ENCODE results near the gene FAM170B. TPM values are rescaled to one million over a fixed set of nuclear protein-coding genes. Genes with fewer than 3 reads are reported as not detected.

Gene FAM170B
- total RNA-seq, 1 donor from 2014 or later, result not detected

DNA sequence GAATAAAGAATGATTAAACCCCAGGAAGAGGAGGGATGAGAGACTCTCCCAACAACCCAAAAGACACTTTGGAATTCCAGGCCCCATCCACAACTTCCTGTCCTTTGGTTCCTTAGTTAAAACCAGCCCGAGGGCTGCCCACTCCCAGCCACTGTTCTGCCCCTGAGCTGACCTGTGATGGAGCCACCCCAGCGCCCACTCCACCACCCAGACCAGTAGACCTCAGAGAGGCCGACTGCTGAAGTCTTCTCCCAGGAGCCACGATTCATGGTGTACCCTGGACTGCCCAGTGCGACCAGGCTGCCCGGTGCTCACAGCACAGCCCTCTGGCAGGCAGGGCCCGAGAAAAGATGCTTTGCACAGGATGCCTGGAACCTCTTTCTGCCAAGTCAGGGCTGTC is 25.2 kb downstream of the FAM170B start:
- no peaks in the 10 kb centered on the region for H3K9me3 ChIP-seq (ENCODE audit: control insufficient read depth in 3 of 3, low read length in 3 of 3)
- H3K4me1 ChIP-seq (ENCODE audit: control insufficient read depth in 3 of 3, insufficient read depth in 3 of 3, low read length in 3 of 3), result peaks cover 41 to 71% (median 47%) of the 10 kb centered on the region in 3 donors
- H3K36me3 ChIP-seq (ENCODE audit: control insufficient read depth in 3 of 3, insufficient read depth in 3 of 3, low read length in 3 of 3), result no peaks in the 10 kb centered on the region
- H3K27ac ChIP-seq (ENCODE audit: low read depth, low read length), result no peak overlapping the region
- H3K4me3 ChIP-seq (ENCODE audit: low read length in 3 of 3), result no peak overlapping the region
- peaks cover 0 to 7% (median 3%) of the 10 kb centered on the region in 3 donors for H3K27me3 ChIP-seq (ENCODE audit: control insufficient read depth in 3 of 3, insufficient read depth in 3 of 3, low read length in 3 of 3)
- H3K9ac ChIP-seq (ENCODE audit: low read depth in 1 of 3, low read length in 3 of 3), result no peak overlapping the region

DNA sequence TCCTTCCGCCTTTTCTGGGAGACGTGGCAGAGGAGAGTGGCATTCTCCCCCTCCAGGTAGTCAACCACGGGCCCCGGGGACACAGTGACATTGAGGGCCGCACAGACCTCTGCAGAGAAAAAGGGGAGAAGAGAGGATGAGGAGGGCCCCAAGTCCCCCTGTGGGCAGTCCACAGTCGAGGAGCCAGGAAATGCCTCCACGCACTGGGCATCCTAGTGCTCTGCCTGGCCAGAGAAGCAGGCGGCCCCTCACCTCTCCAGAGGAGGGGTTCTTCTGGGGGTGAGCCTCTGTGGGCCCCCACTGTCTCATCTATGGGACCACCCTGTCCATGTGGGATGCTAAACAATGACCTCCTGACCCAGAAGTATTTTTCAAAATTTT is 25.9 kb downstream of the FAM170B start:
- Histone ChIP-seq H3K9me3 (ENCODE audit: control insufficient read depth in 3 of 3, low read length in 3 of 3) (no peaks in the 10 kb centered on the region), H3K4me1 (ENCODE audit: control insufficient read depth in 3 of 3, insufficient read depth in 3 of 3, low read length in 3 of 3) (peaks cover 38 to 63% (median 41%) of the 10 kb centered on the region in 3 donors), H3K4me3 (ENCODE audit: low read length in 3 of 3) (no peak overlapping the region), H3K9ac (ENCODE audit: low read depth in 1 of 3, low read length in 3 of 3) (no peak overlapping the region), H3K27ac (ENCODE audit: low read depth, low read length) (no peak overlapping the region), H3K36me3 (ENCODE audit: control insufficient read depth in 3 of 3, insufficient read depth in 3 of 3, low read length in 3 of 3) (no peaks in the 10 kb centered on the region), H3K27me3 (ENCODE audit: control insufficient read depth in 3 of 3, insufficient read depth in 3 of 3, low read length in 3 of 3) (peaks cover 0 to 7% (median 3%) of the 10 kb centered on the region in 3 donors)

DNA sequence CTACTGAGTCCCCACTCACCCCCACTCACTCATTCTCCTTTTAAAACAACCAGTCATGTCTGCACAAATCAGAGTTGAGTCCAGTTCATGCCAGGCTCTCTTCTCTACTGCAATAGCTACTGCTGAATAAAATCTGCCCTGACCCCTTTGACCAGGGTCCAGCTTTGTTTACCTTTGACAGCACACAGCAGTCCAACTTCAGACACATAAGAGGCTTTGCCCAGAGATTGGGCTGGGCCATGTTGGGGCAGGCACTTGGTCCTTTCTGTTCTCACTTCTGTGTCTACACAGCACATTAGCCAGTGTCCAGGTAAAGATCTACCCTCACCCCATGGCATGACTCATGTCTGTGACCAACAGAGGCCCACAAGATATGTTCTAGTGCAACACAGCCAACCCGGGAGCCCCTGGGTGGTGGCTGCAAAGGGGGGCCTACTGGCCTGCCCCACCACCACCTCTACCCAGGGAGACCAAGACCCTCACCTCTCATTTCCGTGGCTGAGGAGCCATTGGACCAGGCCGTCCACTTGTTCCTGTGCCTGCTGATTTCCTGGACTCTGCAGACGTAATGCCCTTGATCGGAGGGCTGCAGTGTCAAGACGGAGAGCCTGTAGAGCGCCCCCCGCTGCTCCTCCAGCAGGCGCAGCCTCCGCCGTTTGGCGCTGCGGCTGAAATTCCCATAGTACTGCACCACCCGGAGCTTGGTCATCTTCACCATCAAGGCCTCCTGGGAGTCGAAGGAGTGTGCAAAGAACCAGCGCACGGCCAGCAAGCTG is 26.5 kb downstream of the FAM170B start:
- no peaks in the 10 kb centered on the region for H3K36me3 ChIP-seq (ENCODE audit: control insufficient read depth in 3 of 3, insufficient read depth in 3 of 3, low read length in 3 of 3)
- no peaks in the 10 kb centered on the region for H3K9me3 ChIP-seq (ENCODE audit: control insufficient read depth in 3 of 3, low read length in 3 of 3)
- peaks cover 0 to 7% (median 3%) of the 10 kb centered on the region in 3 donors for H3K27me3 ChIP-seq (ENCODE audit: control insufficient read depth in 3 of 3, insufficient read depth in 3 of 3, low read length in 3 of 3)
- peaks cover 35 to 58% (median 39%) of the 10 kb centered on the region in 3 donors for H3K4me1 ChIP-seq (ENCODE audit: control insufficient read depth in 3 of 3, insufficient read depth in 3 of 3, low read length in 3 of 3)
- H3K27ac ChIP-seq (ENCODE audit: low read depth, low read length), result no peak overlapping the region
- H3K9ac ChIP-seq (ENCODE audit: low read depth in 1 of 3, low read length in 3 of 3), result no peak overlapping the region
- H3K4me3 ChIP-seq (ENCODE audit: low read length in 3 of 3), result no peak overlapping the region

DNA sequence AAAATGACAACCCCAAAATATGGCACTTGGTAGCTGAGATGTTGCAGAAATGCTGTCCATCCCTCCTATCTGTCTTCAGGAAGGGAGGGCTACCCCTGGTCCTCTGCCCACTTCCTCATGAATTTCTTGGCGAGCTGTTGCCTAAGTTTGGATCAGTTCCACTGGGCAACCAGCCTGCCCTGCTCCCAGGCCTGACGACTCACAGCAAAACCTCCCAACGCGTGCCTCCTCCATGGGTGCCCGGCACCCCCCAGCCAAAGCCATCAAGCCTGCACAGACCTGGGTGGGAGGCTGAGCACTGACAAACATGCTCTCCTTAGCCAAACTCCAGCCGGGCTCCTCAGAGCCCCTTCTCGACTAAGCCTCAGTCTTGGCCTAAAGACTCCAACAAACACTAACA is 27.4 kb downstream of the FAM170B start:
- Histone ChIP-seq H3K4me1 (ENCODE audit: control insufficient read depth in 3 of 3, insufficient read depth in 3 of 3, low read length in 3 of 3) (peaks cover 34 to 50% (median 35%) of the 10 kb centered on the region in 3 donors), H3K27ac (ENCODE audit: low read depth, low read length) (no peak overlapping the region), H3K9me3 (ENCODE audit: control insufficient read depth in 3 of 3, low read length in 3 of 3) (no peaks in the 10 kb centered on the region), H3K9ac (ENCODE audit: low read depth in 1 of 3, low read length in 3 of 3) (no peak overlapping the region), H3K4me3 (ENCODE audit: low read length in 3 of 3) (no peak overlapping the region), H3K36me3 (ENCODE audit: control insufficient read depth in 3 of 3, insufficient read depth in 3 of 3, low read length in 3 of 3) (no peaks in the 10 kb centered on the region), H3K27me3 (ENCODE audit: control insufficient read depth in 3 of 3, insufficient read depth in 3 of 3, low read length in 3 of 3) (peaks cover 0 to 7% (median 3%) of the 10 kb centered on the region in 3 donors)

DNA sequence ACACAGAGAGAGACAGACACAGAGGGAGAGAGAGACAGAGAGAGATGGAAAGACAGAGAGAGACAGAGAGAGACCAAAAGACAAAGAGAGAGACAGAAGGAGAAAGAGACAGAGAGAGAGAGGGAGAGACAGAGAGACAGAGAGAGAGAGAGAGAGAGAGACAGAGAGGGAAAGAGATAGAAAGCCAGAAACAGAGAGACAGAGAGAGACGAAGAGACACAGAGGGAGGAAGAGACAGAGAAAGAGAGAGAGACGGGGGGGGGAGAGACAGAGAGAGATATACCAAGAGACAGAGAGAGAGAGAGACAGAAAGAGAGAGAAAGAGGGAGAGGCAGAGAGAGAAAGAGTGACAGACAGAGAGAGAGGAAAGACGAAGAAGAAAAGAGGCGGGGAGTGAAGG is 28.7 kb downstream of the FAM170B start:
- H3K9me3 ChIP-seq (ENCODE audit: control insufficient read depth in 3 of 3, low read length in 3 of 3), result no peaks in the 10 kb centered on the region
- peaks cover 20 to 38% (median 24%) of the 10 kb centered on the region in 3 donors for H3K4me1 ChIP-seq (ENCODE audit: control insufficient read depth in 3 of 3, insufficient read depth in 3 of 3, low read length in 3 of 3)
- H3K27ac ChIP-seq (ENCODE audit: low read depth, low read length), result no peak overlapping the region
- H3K27me3 ChIP-seq (ENCODE audit: control insufficient read depth in 3 of 3, insufficient read depth in 3 of 3, low read length in 3 of 3), result no peaks in the 10 kb centered on the region
- no peak overlapping the region for H3K9ac ChIP-seq (ENCODE audit: low read depth in 1 of 3, low read length in 3 of 3)
- no peaks in the 10 kb centered on the region for H3K36me3 ChIP-seq (ENCODE audit: control insufficient read depth in 3 of 3, insufficient read depth in 3 of 3, low read length in 3 of 3)
- H3K4me3 ChIP-seq (ENCODE audit: low read length in 3 of 3), result no peak overlapping the region

DNA sequence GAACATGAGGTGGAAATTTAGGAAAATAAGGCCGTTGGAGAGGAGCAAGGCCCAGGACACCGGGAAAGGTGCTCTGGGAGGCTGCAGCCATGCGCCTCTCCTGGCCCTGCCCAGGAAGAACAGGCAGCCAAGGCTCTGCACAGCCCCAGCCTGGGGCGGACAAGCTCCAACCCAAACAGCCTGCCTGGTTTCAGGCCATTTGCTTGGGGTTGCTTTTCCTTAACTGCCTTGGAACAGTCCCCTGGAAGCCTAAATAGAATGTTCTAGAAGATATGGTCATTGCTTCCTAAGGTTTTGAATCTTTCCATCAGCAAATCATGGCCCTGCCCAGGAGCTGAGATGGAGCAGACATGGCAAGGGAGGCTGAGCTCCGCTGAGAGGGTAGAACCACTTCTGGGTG is 29.5 kb downstream of the FAM170B start:
- Histone ChIP-seq H3K9me3 (ENCODE audit: control insufficient read depth in 3 of 3, low read length in 3 of 3) (no peaks in the 10 kb centered on the region), H3K4me3 (ENCODE audit: low read length in 3 of 3) (no peak overlapping the region), H3K27ac (ENCODE audit: low read depth, low read length) (no peak overlapping the region), H3K27me3 (ENCODE audit: control insufficient read depth in 3 of 3, insufficient read depth in 3 of 3, low read length in 3 of 3) (no peaks in the 10 kb centered on the region), H3K36me3 (ENCODE audit: control insufficient read depth in 3 of 3, insufficient read depth in 3 of 3, low read length in 3 of 3) (no peaks in the 10 kb centered on the region), H3K4me1 (ENCODE audit: control insufficient read depth in 3 of 3, insufficient read depth in 3 of 3, low read length in 3 of 3) (peaks cover 15 to 30% (median 17%) of the 10 kb centered on the region in 3 donors), H3K9ac (ENCODE audit: low read depth in 1 of 3, low read length in 3 of 3) (no peak overlapping the region)

DNA sequence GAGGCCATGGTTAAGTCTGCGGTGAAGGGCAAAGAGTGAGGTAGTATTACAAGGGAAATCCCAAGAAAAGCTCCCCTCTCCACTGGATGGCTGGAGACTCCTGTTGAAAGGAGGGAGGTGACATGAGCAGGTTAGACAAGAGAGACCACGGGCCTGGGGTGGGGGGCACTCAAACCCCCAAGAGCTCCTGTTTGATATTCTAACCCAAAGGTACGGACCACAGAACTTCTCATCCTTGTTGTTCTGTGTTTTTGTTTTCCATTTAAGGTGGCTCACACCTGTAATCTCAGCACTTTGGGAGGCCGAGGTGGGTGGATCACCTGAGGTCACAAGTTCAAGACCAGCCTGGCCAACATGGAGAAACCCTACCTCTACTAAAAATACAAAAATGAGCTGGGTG is 30.1 kb downstream of the FAM170B start:
- no peak overlapping the region for H3K4me3 ChIP-seq (ENCODE audit: low read length in 3 of 3)
- H3K9ac ChIP-seq (ENCODE audit: low read depth in 1 of 3, low read length in 3 of 3), result no peak overlapping the region
- no peak overlapping the region for H3K27ac ChIP-seq (ENCODE audit: low read depth, low read length)
- peaks cover 12 to 25% (median 13%) of the 10 kb centered on the region in 3 donors for H3K4me1 ChIP-seq (ENCODE audit: control insufficient read depth in 3 of 3, insufficient read depth in 3 of 3, low read length in 3 of 3)
- H3K9me3 ChIP-seq (ENCODE audit: control insufficient read depth in 3 of 3, low read length in 3 of 3), result no peaks in the 10 kb centered on the region
- no peaks in the 10 kb centered on the region for H3K36me3 ChIP-seq (ENCODE audit: control insufficient read depth in 3 of 3, insufficient read depth in 3 of 3, low read length in 3 of 3)
- H3K27me3 ChIP-seq (ENCODE audit: control insufficient read depth in 3 of 3, insufficient read depth in 3 of 3, low read length in 3 of 3), result no peaks in the 10 kb centered on the region

DNA sequence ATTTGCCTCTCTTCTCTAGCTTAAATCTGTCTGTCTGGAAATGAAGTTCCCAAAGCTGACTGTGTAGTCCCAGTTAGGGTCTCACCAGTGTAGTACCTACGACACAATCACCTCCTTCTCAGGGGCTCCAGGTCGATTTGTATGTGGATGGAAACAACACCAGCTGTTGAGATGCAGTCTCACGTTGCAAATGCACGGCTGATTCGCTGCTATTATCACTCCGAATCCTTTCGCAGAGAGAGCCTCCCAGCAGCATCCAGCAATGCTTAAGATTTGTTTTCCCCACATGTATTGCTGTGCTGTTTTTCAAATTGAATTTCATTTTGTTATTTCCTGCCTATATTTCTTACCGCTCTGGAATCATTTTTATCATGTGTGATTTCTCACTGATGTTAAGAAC is 34.8 kb downstream of the FAM170B start:
- H3K27me3 ChIP-seq (ENCODE audit: control insufficient read depth in 3 of 3, insufficient read depth in 3 of 3, low read length in 3 of 3), result no peaks in the 10 kb centered on the region
- no peak overlapping the region for H3K9ac ChIP-seq (ENCODE audit: low read depth in 1 of 3, low read length in 3 of 3)
- peaks cover 3 to 8% (median 8%) of the 10 kb centered on the region in 3 donors for H3K4me1 ChIP-seq (ENCODE audit: control insufficient read depth in 3 of 3, insufficient read depth in 3 of 3, low read length in 3 of 3)
- H3K27ac ChIP-seq (ENCODE audit: low read depth, low read length), result no peak overlapping the region
- no peaks in the 10 kb centered on the region for H3K9me3 ChIP-seq (ENCODE audit: control insufficient read depth in 3 of 3, low read length in 3 of 3)
- H3K4me3 ChIP-seq (ENCODE audit: low read length in 3 of 3), result no peak overlapping the region
- H3K36me3 ChIP-seq (ENCODE audit: control insufficient read depth in 3 of 3, insufficient read depth in 3 of 3, low read length in 3 of 3), result no peaks in the 10 kb centered on the region

DNA sequence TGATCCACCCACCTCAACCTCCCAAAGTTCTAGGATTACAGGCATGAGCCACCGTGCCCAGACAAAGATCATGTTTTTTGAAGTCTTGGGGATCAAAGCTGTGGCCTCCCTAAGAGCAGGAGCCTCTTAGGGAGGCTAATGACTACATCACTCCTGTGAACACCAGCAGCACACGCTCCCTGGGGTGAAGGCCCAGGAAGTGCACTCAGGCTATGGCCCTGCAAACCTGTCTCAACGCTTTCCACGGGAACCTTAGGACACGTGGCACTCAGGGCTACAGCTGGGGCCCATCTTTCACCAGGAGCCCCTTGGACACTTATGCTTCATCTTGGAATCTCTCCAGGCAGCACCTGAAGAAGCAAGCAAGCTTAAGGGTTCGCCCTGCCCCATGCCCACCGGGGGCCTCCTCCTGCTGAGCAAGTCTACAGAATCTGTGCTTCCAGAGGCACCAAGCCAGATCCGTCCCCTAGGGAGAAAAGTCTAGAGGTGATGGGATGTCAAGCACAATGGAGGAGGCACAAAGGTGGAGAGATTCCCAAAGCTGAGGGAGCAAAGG is 36.9 kb downstream of the FAM170B start:
- Histone ChIP-seq H3K9ac (ENCODE audit: low read depth in 1 of 3, low read length in 3 of 3) (no peak overlapping the region), H3K36me3 (ENCODE audit: control insufficient read depth in 3 of 3, insufficient read depth in 3 of 3, low read length in 3 of 3) (no peaks in the 10 kb centered on the region), H3K9me3 (ENCODE audit: control insufficient read depth in 3 of 3, low read length in 3 of 3) (no peaks in the 10 kb centered on the region), H3K4me3 (ENCODE audit: low read length in 3 of 3) (no peak overlapping the region), H3K27me3 (ENCODE audit: control insufficient read depth in 3 of 3, insufficient read depth in 3 of 3, low read length in 3 of 3) (no peaks in the 10 kb centered on the region), H3K4me1 (ENCODE audit: control insufficient read depth in 3 of 3, insufficient read depth in 3 of 3, low read length in 3 of 3) (peaks cover 4 to 8% (median 8%) of the 10 kb centered on the region in 3 donors), H3K27ac (ENCODE audit: low read depth, low read length) (no peak overlapping the region)

DNA sequence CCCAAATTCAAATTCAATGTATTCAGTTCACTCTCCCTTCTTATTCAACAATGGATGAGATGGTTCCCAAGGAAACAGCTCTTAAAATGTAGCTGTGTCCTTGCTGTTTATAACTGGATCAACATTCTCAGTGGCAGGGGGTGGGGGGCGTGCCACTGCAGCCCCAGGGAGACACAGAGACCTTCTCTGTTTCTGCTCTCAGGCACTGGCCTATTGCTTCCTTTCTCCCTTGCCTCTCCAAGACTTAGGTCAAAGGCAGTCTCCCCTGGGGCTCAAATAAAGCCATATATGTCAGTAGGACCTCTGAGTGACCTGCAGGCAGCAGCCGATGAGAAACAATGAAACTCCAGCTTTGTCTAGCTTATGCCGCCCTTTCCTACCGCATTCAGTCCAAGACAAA is 39.2 kb downstream of the FAM170B start:
- Histone ChIP-seq H3K27me3 (ENCODE audit: control insufficient read depth in 3 of 3, insufficient read depth in 3 of 3, low read length in 3 of 3) (no peaks in the 10 kb centered on the region), H3K9me3 (ENCODE audit: control insufficient read depth in 3 of 3, low read length in 3 of 3) (no peaks in the 10 kb centered on the region), H3K36me3 (ENCODE audit: control insufficient read depth in 3 of 3, insufficient read depth in 3 of 3, low read length in 3 of 3) (no peaks in the 10 kb centered on the region), H3K4me1 (ENCODE audit: control insufficient read depth in 3 of 3, insufficient read depth in 3 of 3, low read length in 3 of 3) (peaks cover 12 to 23% (median 19%) of the 10 kb centered on the region in 3 donors), H3K27ac (ENCODE audit: low read depth, low read length) (no peak overlapping the region), H3K9ac (ENCODE audit: low read depth in 1 of 3, low read length in 3 of 3) (no peak overlapping the region), H3K4me3 (ENCODE audit: low read length in 3 of 3) (no peak overlapping the region)
